ENCODE data around the gene RTN4RL1. TPM values are rescaled to one million over a fixed set of nuclear protein-coding genes. Genes with fewer than 3 reads are reported as not detected.

RTN4RL1 gene
- total RNA-seq, 1 donor from 2014 or later, result 11.5 TPM

DNA sequence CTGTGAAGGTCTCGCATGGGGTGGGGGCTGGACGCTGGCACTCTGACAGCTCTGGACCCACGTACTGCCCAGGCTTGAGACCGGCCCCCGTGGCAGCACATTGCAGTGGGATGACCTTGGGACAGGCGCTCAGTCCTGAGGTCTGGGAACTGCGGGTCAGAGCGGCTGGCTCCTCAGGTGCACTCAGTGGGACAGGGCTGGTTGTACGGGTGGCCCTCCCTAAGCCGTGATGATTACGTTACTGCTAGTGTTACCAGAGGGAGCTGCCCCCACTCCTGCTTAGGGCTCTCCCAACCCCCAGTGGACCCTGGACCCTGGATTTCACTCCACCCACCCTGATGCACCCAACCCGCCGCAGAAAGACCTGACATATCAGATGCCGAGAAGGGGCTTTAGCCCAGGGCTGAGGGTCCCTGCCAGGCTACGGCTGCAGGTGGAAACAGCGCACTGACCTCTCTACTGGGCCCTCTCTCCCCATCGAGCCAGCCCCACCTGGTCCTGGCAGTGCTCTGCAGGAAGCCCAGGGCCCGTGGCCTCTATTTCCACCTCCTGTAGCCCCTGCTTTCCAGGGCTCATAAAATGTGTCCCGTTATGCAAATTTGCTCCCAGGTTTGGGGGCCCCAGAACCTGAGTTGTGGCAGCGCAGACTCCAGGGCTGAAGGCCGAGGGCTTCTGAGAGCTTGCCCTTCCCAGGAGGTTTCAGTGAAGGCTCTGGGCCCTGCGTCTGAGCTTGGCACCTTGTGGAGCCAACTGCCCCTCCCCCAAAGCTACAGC lies 77.2 kb downstream of the RTN4RL1 start:
- Histone ChIP-seq H3K4me1 (no peaks in the 10 kb centered on the region), H3K27me3 (no peaks in the 10 kb centered on the region), H3K27ac (no peak overlapping the region), H3K9me3 (no peaks in the 10 kb centered on the region), H3K4me3 (no peak overlapping the region), H3K36me3 (no peaks in the 10 kb centered on the region)
- TF ChIP-seq, protein P1, sequence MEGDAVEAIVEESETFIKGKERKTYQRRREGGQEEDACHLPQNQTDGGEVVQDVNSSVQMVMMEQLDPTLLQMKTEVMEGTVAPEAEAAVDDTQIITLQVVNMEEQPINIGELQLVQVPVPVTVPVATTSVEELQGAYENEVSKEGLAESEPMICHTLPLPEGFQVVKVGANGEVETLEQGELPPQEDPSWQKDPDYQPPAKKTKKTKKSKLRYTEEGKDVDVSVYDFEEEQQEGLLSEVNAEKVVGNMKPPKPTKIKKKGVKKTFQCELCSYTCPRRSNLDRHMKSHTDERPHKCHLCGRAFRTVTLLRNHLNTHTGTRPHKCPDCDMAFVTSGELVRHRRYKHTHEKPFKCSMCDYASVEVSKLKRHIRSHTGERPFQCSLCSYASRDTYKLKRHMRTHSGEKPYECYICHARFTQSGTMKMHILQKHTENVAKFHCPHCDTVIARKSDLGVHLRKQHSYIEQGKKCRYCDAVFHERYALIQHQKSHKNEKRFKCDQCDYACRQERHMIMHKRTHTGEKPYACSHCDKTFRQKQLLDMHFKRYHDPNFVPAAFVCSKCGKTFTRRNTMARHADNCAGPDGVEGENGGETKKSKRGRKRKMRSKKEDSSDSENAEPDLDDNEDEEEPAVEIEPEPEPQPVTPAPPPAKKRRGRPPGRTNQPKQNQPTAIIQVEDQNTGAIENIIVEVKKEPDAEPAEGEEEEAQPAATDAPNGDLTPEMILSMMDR (IDR thresholded peaks at IDR 0.05), result no peak
- no peak for DNase-seq (ENCODE audit: low spot score in 2 of 2)
- intact Hi-C loops (cut with DNase I), result no loop called here

DNA sequence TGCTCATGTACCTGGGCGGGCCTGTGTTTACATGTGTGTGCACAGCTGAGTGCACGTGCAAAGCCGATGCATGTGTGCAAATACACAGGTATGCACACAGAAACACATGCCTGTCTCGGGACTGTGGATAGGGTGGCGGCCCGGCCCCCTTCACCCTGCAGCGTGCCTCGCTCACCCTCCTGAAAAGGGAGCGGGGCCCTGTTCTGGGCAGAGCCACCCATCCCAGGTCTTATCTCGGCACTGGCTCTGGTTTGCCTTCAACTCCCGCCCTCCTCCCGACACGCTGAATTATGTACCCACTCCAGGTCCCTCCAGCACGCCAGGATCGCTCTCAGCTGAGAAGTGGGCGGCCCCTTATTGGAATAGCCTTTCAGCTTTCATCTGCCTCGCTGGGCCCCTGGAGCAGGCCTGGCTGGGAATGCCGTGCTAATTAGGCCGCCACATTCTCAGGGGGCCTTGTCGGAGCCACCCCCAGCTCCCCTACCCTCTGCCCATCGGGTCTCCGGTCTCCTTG lies 77.8 kb downstream of the RTN4RL1 start:
- no peaks in the 10 kb centered on the region for H3K4me1 ChIP-seq
- no peak overlapping the region for H3K27ac ChIP-seq
- TF ChIP-seq, protein P1 (IDR thresholded peaks at IDR 0.05), result no peak
- DNase-seq (ENCODE audit: low spot score in 2 of 2), result no peak
- no peaks in the 10 kb centered on the region for H3K9me3 ChIP-seq
- no peak overlapping the region for H3K4me3 ChIP-seq
- no peaks in the 10 kb centered on the region for H3K36me3 ChIP-seq
- intact Hi-C loops (cut with DNase I), result no loop called here
- no peaks in the 10 kb centered on the region for H3K27me3 ChIP-seq

DNA sequence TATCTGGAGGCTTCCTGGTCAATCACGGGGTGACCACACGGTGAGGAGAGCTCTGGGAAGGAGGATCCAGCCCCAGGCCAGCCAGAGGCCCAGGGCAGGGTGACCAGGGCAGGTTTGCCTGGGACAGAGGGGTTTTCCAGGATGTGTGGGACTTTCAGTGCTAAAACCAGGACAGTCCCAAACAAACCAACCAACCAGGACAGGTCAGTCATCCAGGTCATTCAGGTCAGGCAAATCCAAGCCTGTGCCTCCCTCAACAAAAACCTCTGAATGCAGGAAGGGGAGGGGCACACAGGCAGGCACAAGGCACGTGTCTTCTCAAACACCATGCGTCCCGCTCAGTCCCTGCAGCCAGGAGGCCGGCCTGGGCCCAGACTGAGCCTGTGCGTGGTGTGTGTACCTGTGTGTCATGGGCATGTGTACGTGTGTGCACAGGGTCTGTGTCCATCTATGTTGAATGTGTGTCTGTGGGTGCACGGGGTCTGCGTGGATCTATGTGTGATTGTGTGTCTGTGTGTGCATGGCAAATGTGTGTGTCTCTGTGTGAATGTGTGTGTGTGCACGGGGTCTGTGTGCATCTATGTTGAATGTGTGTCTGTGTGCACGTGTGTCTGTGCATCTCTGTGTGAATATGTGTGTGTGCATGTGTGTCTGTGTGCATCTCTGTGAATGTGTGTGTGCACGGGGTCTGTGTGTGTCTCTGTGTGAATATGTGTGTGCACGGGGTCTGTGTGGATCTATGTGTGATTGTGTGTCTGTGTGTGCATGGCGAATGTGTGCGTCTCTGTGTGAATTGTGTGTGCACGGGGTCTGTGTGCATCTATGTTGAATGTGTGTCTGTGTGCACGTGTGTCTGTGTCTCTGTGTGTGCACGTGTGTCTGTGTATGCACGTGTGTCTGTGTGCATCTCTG lies 78.9 kb downstream of the RTN4RL1 start:
- no peaks in the 10 kb centered on the region for H3K27me3 ChIP-seq
- TF ChIP-seq, protein P1 (IDR thresholded peaks at IDR 0.05), result no peak
- intact Hi-C loops (cut with DNase I), result no loop called here
- no peaks in the 10 kb centered on the region for H3K36me3 ChIP-seq
- no peak overlapping the region for H3K27ac ChIP-seq
- no peak overlapping the region for H3K4me3 ChIP-seq
- DNase-seq (ENCODE audit: low spot score in 2 of 2), result no peak
- no peaks in the 10 kb centered on the region for H3K4me1 ChIP-seq
- H3K9me3 ChIP-seq, result no peaks in the 10 kb centered on the region

DNA sequence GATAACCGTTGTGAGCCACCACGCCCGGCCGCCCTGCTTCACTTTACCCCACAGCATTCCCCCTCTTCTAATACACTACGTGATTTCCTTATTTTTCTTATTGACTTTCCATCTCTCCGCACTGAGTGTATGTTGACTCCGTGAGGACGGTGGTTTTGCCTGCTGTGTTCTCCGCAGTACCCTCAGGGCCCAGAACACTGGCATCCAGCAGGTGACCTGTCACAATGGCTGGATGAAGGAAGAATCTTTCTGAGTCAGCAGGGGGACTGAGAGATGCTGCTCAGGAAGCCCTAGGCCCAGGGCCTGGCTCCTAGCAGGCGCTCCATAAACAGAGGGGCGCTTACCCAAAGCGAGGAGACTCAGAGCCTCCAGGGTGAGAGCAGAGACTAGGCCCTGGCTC lies 79.5 kb downstream of the RTN4RL1 start:
- H3K4me1 ChIP-seq, result no peaks in the 10 kb centered on the region
- TF ChIP-seq, protein P1 (IDR thresholded peaks at IDR 0.05), result no peak
- H3K27ac ChIP-seq, result no peak overlapping the region
- DNase-seq (ENCODE audit: low spot score in 2 of 2), result no peak
- no peaks in the 10 kb centered on the region for H3K36me3 ChIP-seq
- H3K4me3 ChIP-seq, result no peak overlapping the region
- H3K27me3 ChIP-seq, result no peaks in the 10 kb centered on the region
- H3K9me3 ChIP-seq, result no peaks in the 10 kb centered on the region
- intact Hi-C loops (cut with DNase I), result no loop called here

DNA sequence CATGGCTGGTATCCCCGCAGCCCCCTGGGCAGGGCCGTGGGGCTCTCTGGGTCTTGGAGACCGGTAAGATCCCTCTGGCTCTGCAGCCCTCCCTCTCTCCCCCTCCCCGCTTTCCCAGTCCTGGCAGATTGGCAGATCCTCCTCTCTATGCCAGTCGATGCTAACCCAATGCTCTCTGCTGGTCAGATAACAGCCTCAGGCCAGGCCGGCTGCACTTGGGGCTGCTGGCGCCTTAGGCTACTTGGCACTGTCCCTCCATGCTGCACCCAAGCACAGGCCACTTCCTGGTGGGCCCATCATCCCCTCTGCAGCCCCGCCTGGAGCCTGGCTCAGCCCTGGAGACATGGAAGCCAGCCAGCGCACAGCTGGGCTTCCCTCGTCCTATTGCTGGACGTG lies 81.7 kb downstream of the RTN4RL1 start:
- Histone ChIP-seq H3K4me1 (no peaks in the 10 kb centered on the region), H3K27ac (no peak overlapping the region), H3K27me3 (no peaks in the 10 kb centered on the region), H3K36me3 (no peaks in the 10 kb centered on the region), H3K9me3 (no peaks in the 10 kb centered on the region), H3K4me3 (no peak overlapping the region)
- DNase-seq (ENCODE audit: low spot score in 2 of 2), result no peak
- TF ChIP-seq, protein P1 (IDR thresholded peaks at IDR 0.05), result no peak
- intact Hi-C loops (cut with DNase I), result no loop called here

Data from ascending aorta (tissue), 2 donors.